SU-DHL-6 (cell line): ENCODE data around the gene KRTAP17-1.

Experiments used
- H2AFZ ChIP-seq: fragments of 200-600 bp; sonication (generic); 2 replicates; pipeline ENCODE4 v1.6.1; 2014; ENCODE audit warnings: low read depth, mild to moderate bottlenecking, moderate library complexity, mixed read lengths, antibody characterized with exemption, low read length; ENCODE audit not compliant: severe bottlenecking
- H3F3A ChIP-seq: fragments of 200-600 bp; shearing (Covaris generic); 2 replicates; pipeline ENCODE4 v1.6.0; 2016; ENCODE audit warnings: antibody characterized with exemption, mild to moderate bottlenecking; ENCODE audit not compliant: insufficient read depth
- H3K27ac ChIP-seq: fragments of 200-600 bp; sonication (generic); 2 replicates; pipeline ENCODE4 v1.5.1; 2016; ENCODE audit warnings: low read depth, mild to moderate bottlenecking, low read length, moderate library complexity, mixed read lengths
- H3K27me3 ChIP-seq: fragments of 200-600 bp; sonication (generic), shearing (Covaris generic); 2 replicates; pipeline ENCODE4 v1.6.0; 2014; ENCODE audit warnings: mild to moderate bottlenecking, low read length
- H3K36me3 ChIP-seq: fragments of 200-600 bp; sonication (generic); 2 replicates; pipeline ENCODE4 v1.6.1; 2014; ENCODE audit warnings: mild to moderate bottlenecking, low read length, mixed read lengths
- H3K4me2 ChIP-seq: fragments of 300-600, 200-600 bp; shearing (Covaris generic), sonication (generic); 2 replicates; pipeline ENCODE4 v1.6.0; 2014; ENCODE audit warnings: low read length, low read depth, mild to moderate bottlenecking; ENCODE audit not compliant: poor library complexity, severe bottlenecking
- H3K4me3 ChIP-seq: fragments of 200-600 bp; sonication (generic); 2 replicates; pipeline ENCODE4 v1.5.1; 2014; ENCODE audit warnings: antibody characterized with exemption, low read length, mild to moderate bottlenecking, mixed read lengths; ENCODE audit not compliant: insufficient read depth, poor library complexity, severe bottlenecking
- H3K79me2 ChIP-seq: fragments of 200-600 bp; sonication (generic); 2 replicates; pipeline ENCODE4 v1.6.1; 2014; ENCODE audit warnings: mild to moderate bottlenecking, low read length, moderate library complexity; ENCODE audit not compliant: insufficient read depth
- H3K9ac ChIP-seq: fragments of 200-600 bp; sonication (generic); 2 replicates; pipeline ENCODE4 v1.7.0; 2014; ENCODE audit warnings: mild to moderate bottlenecking, low read length
- H3K9me2 ChIP-seq: fragments of 200-600 bp; sonication (generic); replicated peaks from 2 replicates; pipeline ENCODE4 v1.6.1; 2014; ENCODE audit warnings: low read length; ENCODE audit not compliant: insufficient read depth
- H3K9me3 ChIP-seq: fragments of 200-600 bp; sonication (generic); 2 replicates; pipeline ENCODE4 v1.6.1; 2014; ENCODE audit warnings: low read length, mixed read lengths; ENCODE audit not compliant: insufficient read depth
- H4K20me1 ChIP-seq: fragments of 200-600 bp; sonication (generic); 2 replicates; pipeline ENCODE4 v1.6.1; 2014; ENCODE audit warnings: low read depth, mild to moderate bottlenecking, antibody characterized with exemption, low read length, moderate library complexity, mixed read lengths
- EZH2phosphoT487 ChIP-seq: fragments of 200-600 bp; sonication (generic), shearing (Covaris generic); conservative IDR thresholded peaks from 2 replicates; pipeline ENCODE4 v1.6.1; 2018; ENCODE audit warnings: mild to moderate bottlenecking, antibody characterized with exemption, low read length, moderate library complexity, mixed read lengths
- TF ChIP-seq, protein P1 (sequence below): fragments of 200-600 bp; sonication (generic); IDR thresholded peaks from one replicate; pipeline ENCODE4 v1.5.1; 2017; ENCODE audit warnings: antibody characterized with exemption, mild to moderate bottlenecking, low read length, moderate library complexity; ENCODE audit not compliant: insufficient read depth, poor library complexity, severe bottlenecking

Gene KRTAP17-1

GRCh38 chr17:41301916-41302901 is 13.3 kb downstream of the KRTAP17-1 start, which contains the start of gene KRTAP29-1:
KRTAP29-1 (minus strand) TSS chr17:41302851; CDS start chr17:41302851, 0 bp downstream.
- H2AFZ ChIP-seq = no peak within 1 kb of the TSS
- no peaks in the 10 kb centered on the region for H4K20me1 ChIP-seq
- no peaks in the 10 kb centered on the region for H3K79me2 ChIP-seq
- H3K9me3 ChIP-seq = no peaks in the 10 kb centered on the region
- no peak within 1 kb of the TSS for H3K9ac ChIP-seq
- no peaks in the 10 kb centered on the region for H3K36me3 ChIP-seq
- H3F3A ChIP-seq = no peaks in the 10 kb centered on the region
- no peaks in the 10 kb centered on the region for H3K9me2 ChIP-seq
- H3K27me3 ChIP-seq = no peaks in the 10 kb centered on the region
- no peak for TF ChIP-seq EZH2phosphoT487
- TF ChIP-seq, protein P1, sequence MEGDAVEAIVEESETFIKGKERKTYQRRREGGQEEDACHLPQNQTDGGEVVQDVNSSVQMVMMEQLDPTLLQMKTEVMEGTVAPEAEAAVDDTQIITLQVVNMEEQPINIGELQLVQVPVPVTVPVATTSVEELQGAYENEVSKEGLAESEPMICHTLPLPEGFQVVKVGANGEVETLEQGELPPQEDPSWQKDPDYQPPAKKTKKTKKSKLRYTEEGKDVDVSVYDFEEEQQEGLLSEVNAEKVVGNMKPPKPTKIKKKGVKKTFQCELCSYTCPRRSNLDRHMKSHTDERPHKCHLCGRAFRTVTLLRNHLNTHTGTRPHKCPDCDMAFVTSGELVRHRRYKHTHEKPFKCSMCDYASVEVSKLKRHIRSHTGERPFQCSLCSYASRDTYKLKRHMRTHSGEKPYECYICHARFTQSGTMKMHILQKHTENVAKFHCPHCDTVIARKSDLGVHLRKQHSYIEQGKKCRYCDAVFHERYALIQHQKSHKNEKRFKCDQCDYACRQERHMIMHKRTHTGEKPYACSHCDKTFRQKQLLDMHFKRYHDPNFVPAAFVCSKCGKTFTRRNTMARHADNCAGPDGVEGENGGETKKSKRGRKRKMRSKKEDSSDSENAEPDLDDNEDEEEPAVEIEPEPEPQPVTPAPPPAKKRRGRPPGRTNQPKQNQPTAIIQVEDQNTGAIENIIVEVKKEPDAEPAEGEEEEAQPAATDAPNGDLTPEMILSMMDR = no peak
- H3K4me3 ChIP-seq = no peak within 1 kb of the TSS
- no peak within 1 kb of the TSS for H3K4me2 ChIP-seq
- H3K27ac ChIP-seq = no peak within 1 kb of the TSS

GRCh38 chr17:41301204-41301790 is 14.2 kb downstream of the KRTAP17-1 start:
- Histone ChIP-seq H3K27me3 (no peaks in the 10 kb centered on the region), H2AFZ (no peak overlapping the region), H4K20me1 (no peaks in the 10 kb centered on the region), H3K4me2 (no peak overlapping the region), H3K27ac (no peak overlapping the region), H3F3A (no peaks in the 10 kb centered on the region), H3K9ac (no peak overlapping the region), H3K9me2 (no peaks in the 10 kb centered on the region), H3K79me2 (no peaks in the 10 kb centered on the region), H3K9me3 (no peaks in the 10 kb centered on the region), H3K36me3 (no peaks in the 10 kb centered on the region), H3K4me3 (no peak overlapping the region)
- TF ChIP-seq, protein P1 = no peak
- TF ChIP-seq EZH2phosphoT487 = no peak

DNA sequence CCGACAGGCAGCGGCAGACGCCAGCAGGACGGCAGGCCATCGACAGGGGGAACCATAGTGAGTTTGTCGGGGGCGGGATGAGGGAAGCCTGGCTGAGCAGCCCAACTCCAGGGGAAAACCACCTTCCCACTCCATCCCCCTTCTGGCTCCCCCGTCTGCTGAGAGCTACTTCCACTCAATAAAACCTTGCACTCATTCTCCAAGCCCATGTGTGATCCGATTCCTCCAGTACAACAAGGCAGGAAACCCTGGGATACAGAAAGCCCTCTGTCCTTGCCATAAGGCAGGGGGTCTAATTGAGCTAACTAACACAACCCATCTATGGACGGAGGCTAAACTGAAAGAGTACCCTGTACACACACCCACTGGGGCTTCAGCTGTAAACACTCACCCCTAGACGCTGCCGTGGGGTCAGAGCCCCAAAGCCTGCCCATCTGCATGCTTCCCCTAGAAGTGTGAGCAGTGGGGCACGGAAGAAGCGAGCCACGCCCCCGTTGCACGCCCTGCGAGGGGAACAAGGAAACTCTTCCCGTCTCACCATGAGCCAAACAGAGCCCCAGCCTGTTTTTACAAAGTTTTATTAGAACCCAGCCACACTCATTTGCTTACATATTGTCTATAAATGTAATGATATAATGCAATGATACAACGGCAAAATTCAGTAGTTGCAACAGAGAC is 16.9 kb downstream of the KRTAP17-1 start:
- Histone ChIP-seq H3K4me2 (no peak overlapping the region), H3K79me2 (no peaks in the 10 kb centered on the region), H4K20me1 (no peaks in the 10 kb centered on the region), H3F3A (no peaks in the 10 kb centered on the region), H3K9me3 (no peaks in the 10 kb centered on the region), H3K4me3 (no peak overlapping the region), H3K9me2 (no peaks in the 10 kb centered on the region), H3K9ac (no peak overlapping the region), H2AFZ (no peak overlapping the region), H3K27me3 (no peaks in the 10 kb centered on the region), H3K36me3 (no peaks in the 10 kb centered on the region), H3K27ac (no peak overlapping the region)
- TF ChIP-seq, protein P1 = no peak
- no peak for TF ChIP-seq EZH2phosphoT487
